Fibroblast of gingiva (primary cell): ENCODE data around the gene TRIM40.
A peak's percentile ranks its signal among the peaks of the same experiment; 100 is the strongest.

ENCODE experiments used
- DNase-seq: peaks from one replicate; pipeline ENCODE4 v3.0.0-alpha.2; 2011; ENCODE audit warnings: low read depth

Gene TRIM40

GRCh38 chr6:30135757-30136156 lies at the start of gene TRIM40:
TRIM40 (plus strand) TSS chr6:30136140; CDS start chr6:30137037, 897 bp downstream.
- DNase-seq, result no peak

DNA sequence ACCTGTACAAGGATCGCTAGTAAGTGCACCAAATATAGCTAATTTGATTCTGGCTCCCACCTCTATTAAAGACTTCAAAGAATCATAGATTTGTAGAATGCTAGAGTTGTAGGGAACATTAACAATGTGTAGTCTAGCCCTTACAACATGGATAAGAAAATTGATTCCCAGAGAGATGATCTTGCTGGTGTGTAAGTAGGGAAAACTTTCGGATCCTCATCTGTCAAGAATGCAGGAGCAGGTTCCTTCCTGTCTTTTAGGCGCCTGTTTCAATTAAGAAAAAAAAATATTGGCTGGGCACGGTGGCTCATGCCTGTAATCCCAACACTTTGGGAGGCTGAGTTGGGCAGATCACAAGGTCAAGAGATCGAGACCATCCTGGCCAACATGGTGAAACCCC lies 48.1 kb upstream of the TRIM40 start:
- DNase-seq, result no peak

GRCh38 chr6:30091577-30092381 lies 44.2 kb upstream of the TRIM40 start:
- DNase-seq, result peak; percentile 66

DNA sequence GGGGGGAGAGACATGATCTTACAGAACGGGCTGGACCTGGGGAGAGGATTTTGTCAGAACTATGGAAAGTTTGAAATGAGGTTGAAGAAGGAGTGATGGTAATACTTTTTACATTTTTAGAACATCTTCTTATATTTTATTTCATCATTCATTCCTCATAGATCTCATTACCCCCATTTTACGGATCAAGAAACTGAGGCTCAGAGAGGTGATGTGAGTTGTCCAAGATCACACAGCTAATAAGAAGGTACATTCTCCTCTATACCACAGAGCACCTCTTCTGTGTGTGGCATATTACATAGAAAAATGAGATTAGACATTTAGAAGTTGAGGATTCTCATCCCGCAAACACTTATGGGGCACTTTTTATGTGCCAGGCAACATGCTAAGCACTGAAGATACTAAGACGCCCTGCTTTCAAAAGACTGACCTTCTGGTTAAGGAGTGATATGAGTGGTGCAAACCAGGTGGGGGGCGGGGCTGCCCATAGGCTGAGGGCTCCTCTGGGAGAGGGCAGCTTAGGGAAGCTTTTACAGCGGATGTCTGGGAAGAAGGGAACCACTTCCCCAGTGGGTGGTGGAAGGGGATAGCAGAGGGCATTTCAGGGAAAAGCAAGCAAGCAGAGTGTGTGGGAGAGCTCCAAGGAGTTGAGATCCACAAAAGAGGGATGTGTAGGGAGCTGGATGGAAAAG lies 42.9 kb upstream of the TRIM40 start:
- no peak for DNase-seq

GRCh38 chr6:30093951-30094661 lies 41.8 kb upstream of the TRIM40 start:
- DNase-seq, result no peak

DNA sequence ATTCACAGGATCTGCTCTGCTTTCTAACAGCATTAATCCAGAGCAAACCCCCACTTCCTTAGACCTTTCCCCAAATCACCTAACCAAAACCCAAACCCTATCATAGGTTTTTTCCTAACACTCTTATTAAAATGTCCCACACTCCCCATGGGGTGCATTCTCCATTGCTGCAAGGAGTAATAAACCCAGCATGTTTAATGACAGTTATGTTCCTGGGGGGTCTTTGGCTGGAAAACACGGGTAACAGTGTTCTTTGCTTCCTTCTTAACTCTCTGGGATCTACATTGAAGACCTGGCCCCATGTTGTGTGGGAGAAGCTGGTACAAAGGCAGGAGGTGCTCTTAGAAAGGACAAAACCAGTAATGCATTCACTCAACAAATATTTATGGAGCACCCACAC lies 39.1 kb upstream of the TRIM40 start:
- no peak for DNase-seq

DNA sequence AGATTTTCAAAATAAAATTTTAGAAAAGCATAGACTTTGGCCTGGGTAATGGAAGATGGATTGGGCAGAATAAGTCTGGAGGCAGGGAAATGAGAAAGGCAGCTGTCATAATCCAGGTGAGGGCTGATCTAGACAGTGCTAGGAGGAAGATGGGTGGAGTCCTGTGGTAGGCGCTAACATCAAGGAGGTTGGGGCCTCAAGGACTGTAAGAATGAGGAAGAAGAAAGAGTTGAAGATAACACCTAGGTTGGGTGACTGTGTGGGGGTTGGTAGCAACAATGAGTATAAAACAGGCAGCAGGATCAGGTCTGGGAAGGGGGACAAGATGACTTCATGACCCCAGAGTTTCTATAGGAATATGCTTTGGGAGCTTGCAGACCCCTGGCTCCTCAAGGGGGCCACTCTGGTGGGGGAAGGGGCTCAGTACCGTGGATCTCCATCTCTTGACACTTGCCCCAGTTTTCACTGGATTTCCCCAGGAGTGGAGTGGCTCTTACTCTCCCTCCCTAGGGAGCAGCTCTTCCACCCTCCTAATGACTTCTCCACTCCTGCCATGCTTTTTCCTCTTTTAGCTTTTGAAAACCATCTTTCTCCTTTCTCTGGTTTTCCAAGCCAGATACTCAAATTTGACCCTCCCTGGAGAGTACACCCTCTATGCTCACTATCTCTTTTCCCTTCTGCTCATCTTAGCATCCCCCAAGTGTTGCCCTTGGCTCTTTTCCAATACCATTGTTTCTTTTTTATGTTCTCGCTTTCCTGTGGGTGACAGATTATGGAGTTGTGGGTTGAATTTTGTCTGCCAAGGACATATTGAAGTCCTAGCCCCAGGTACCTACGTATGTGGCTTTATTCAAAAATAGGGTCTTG lies 37.8 kb upstream of the TRIM40 start:
- DNase-seq, result no peak

DNA sequence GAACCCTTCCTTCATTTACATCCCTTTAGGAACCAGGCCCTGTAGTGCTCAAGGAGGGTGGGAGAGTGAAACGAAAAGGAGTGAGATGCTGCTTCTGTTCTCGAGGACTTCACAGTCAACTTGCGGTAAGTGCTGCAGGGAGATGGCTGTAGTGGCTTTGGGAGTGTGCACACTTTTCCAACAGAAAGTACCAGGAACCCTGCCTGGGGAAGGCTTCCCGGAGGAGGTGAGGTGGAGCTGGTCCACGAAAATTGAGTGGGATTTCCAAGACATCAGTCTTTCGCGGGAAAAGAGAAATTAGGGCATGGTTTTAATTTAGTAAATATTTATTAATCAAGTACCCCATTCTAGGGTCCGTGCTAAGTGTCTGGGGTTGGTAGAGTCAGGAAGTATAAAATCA lies 35.8 kb upstream of the TRIM40 start:
- DNase-seq, result no peak

DNA sequence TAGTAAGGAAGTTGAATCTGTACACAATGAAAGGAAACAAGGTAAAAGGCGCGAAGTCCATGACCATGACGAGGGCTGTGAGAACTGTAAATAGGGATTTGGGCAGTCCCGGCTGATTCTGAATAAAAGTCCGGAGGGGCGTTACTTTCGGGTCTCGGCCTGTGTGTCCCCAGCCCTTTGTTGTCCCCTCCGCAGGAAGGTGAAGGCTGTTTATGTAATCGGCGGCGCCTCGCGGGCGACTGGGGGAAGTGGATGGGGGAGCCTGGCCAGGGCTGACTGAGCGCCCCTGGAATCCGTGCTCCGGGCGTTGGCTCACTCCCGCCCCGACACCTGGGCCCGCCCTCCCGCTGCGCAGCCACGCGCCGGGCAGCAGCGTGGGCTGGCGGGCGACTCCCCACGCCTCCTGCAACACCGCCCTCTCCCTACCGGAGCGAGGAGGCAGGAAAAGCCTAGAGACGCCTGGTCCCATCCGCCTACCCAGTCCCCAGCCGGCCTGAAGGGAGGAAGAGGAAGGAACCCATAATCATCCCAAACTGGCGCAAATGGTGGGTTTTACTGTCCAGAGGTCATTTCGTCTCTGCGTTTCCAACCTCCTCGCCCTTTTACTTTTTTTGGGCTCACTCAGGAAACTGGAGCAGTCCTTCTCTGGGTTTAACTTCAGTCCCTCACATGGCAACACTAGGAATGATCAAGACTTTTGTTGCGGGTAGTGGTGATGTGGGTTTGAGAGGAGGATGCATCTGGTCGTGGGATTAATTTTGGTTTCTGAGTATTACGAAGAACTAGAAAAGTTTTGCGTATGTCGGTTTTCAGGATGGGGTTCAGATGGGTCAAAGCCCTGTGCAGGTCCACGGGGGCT lies 35.1 kb upstream of the TRIM40 start:
- no peak for DNase-seq

- DNase-seq, result peak; percentile 79
Observed at GRCh38 chr6:30101444-30102413, 34.2 kb upstream of the TRIM40 start.

DNA sequence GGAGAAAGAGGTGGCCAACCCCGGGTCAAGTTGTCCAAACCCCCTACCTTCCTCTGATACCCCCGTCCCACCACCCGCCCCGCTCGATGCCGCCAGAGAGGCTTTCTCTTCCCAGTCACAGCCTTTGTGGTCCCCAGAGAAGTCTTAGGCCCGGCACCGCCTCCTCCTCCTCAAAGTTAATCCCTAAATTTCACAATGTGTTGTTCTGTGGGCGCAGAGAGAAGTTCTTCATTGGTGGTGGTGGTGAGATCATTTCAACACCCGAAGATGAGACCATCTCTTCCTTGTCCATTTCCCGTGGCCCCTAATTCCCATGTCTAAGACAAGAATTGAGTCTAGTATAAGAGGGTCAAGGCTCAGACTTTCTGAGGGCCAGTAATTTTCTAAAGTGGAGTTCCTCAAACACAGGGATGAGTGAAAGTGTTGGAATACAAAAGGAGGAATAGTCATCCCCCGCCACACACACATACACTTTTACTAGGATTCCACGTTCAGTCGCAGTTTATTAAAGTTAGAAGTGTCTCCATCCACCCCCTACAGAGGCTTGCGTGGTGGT lies 33.4 kb upstream of the TRIM40 start:
- peak; percentile 56 for DNase-seq

DNA sequence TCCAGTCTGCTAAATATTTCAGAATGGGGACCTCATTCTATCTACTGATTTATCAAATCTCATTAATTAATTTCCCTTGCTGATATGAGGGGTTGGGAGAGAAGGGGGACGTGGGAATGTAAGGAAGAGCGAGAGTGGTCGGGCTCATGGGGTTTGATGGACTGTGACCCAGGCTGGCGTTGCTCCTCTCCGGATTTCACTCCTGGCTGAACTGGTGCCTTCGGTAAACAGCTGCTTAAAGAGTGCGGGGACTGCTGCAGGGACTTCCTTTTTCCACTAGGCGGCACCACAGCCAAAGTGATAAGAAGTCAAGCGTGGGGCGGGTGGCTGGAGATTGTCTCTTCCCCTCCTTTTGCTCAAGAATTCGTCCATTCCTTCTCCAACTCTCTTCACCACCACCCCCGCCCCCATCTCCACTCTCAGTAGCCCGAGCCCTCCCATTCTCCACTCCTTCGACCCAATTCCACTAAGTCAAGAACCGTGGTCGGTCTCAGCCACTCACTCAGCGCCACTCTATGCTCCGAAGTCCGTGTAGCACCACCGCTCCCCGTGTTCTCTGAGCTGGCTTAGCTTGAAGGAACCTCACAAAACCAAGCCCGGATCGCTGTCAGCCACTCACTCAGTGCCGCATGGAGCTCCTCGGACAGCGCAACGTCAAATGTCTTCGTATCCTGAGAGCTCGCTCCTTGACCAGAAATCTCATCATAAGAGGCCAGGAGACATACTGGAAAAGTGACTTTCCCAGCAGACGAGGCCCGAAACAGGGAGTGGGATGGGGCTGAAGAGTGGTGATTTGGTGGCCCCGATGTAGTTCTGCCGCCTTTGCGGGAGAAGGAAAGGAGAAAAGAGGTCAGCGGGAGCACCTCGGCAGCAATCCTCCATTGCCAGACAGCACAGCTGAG lies 32.7 kb upstream of the TRIM40 start:
- peak; percentile 76 for DNase-seq

GRCh38 chr6:30103872-30104179 lies 32.1 kb upstream of the TRIM40 start:
- no peak for DNase-seq

DNA sequence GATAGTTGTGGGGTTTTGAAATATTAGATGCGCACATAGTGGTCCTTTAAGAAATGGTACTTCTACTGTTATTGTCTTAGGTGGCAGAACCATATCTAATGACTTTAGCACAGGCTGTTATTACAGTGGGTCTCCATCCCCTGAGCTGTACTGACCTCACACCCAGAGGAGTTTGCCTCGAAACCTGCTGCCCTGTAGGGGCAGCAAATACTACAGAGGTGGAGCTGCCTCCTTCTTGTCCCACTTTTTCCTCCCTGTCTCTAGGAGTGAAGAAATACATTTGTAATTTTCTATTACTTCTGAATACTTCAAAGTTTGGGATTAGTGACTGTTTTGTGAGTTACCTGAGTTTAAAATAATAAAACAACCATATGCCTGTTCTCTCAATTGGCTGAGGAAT lies 31.3 kb upstream of the TRIM40 start:
- no peak for DNase-seq

DNA sequence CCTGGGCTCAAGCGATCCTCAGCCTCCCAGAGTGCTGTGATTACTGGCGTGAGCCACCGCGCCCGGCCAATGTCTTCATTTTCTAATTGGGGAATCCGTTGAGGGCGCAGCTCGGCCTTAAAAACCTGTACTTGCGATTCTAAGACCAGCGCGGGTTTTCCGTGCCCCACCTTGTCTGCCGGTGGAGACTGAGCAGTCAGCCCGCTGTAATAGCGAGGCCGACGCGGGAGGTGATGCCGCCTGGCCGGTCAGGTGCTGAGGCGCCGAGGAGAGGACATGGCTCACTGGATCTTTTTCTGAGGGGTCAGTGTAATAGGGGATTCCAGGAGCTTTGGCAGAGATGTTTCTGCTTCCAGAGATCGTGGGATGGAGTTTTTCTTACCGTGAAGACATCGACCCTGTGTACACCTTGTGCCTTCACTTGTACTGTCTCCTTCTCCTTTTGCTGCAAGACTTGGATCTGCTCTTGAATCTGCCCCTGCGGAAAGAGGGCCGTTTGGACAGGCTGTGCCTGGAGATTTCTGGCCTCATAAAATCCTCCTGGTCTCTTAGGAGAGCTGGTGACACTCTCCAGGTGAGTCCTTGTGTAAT lies 24.6 kb upstream of the TRIM40 start:
- DNase-seq, result no peak

DNA sequence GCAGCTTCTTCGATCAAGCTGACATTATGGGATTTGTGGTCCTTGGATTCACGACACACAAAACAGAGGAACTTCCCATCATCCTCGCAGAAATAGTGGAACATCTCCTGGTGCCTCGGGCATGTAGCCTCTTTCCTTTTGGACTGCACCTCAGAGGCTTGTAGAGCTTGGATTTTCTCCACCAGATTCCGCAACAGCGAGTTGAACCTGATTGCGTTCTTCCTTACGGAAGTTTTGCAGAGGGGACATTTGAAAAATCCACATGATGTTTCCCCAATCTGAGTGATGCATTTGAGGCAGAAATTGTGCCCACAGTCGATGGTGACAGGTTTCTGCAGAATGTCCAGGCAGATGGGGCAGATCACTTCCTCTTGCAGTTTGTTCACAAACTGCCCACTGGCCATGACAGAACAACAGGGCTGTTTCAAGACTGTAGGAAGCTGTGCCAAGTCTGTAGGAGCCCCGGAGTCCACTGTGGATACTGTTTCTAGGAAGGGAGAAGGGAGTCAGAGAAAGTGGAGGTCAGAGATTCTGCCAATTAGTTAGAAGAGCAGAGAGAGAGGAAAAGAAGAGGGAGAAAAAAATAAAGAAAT lies 23.4 kb upstream of the TRIM40 start:
- DNase-seq, result no peak

DNA sequence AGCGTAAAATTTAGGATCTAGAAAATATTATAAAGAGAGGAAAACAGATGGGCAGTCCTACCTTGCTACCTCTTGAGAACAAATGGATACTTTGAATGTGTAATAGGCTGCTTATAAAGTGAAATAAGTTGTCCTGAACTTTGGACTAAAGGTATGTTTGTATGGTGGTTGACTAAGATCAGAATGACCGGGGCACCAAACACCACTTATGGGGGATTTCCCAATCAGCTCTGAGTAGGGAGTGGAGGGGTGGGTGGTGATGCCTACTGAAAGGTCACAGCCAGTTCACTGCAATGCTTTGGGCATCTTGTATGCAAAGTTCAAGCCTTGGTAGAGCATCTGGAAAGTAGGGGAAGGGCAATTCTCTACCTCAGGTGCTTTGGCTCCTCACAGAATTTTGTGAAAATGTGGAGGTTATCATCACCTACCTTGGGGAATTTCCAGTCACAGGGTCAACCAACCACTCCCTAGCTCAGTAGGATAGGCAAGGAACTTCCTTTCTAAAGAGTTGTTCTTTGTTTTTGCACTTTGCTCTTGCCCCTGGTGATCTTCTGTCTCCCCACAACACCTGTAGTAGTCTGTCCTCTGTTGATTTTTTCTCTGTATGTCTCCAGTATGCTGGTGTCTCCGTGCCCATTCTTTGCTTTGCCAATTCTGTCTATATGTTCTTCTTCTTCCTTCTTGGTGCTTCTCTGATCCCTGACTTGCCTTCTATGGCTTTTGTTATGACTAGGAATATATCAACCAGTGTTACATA lies 22.8 kb upstream of the TRIM40 start, which contains the start of gene TRIM31:
Gene TRIM31, minus strand, starts transcription at position 88 of the 757 bp plus-strand sequence. CDS start 285 bp downstream, outside the sequence.
- DNase-seq, result no peak
